ENCODE results near the gene KRT14. TPM values are rescaled to one million over a fixed set of nuclear protein-coding genes. Genes with fewer than 3 reads are reported as not detected.

Gene KRT14
- total and polyA plus RNA-seq, 10 donors: 0.06 to 0.79 (median 0.17) TPM; not detected in 6

- H3K9me3 ChIP-seq: no peaks in the 10 kb centered on the region
- intact Hi-C loops (cut with DNase I; ENCODE audit: low total_unique reads): no loop called here
- no peak for TF ChIP-seq POLR2AphosphoS5 (IDR thresholded peaks at IDR 0.05)
- TF ChIP-seq, protein P1, sequence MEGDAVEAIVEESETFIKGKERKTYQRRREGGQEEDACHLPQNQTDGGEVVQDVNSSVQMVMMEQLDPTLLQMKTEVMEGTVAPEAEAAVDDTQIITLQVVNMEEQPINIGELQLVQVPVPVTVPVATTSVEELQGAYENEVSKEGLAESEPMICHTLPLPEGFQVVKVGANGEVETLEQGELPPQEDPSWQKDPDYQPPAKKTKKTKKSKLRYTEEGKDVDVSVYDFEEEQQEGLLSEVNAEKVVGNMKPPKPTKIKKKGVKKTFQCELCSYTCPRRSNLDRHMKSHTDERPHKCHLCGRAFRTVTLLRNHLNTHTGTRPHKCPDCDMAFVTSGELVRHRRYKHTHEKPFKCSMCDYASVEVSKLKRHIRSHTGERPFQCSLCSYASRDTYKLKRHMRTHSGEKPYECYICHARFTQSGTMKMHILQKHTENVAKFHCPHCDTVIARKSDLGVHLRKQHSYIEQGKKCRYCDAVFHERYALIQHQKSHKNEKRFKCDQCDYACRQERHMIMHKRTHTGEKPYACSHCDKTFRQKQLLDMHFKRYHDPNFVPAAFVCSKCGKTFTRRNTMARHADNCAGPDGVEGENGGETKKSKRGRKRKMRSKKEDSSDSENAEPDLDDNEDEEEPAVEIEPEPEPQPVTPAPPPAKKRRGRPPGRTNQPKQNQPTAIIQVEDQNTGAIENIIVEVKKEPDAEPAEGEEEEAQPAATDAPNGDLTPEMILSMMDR (IDR thresholded peaks at IDR 0.05 in 8 of 11, conservative IDR thresholded peaks at IDR 0.05 in 3 of 11): no peak
- TF ChIP-seq POLR2A (IDR thresholded peaks at IDR 0.05): no peak
- no peak overlapping the region for H3K27ac ChIP-seq
- no peaks in the 10 kb centered on the region for H3K4me1 ChIP-seq
- 52 to 82% (median 74%) methylated on average over 5 of the region's 5 CpGs for WGBS, 5 donors
- no peaks in the 10 kb centered on the region for H3K36me3 ChIP-seq
- H3K27me3 ChIP-seq (replicated peaks in 1 of 7): peaks cover 0 to 32% (median 0%) of the 10 kb centered on the region in 7 donors
- peak; percentile 22 for DNase-seq
- H3K4me3 ChIP-seq: no peak overlapping the region
Observed at GRCh38 chr17:41538565-41538991, 48.1 kb downstream of the KRT14 start.

GRCh38 chr17:41537990-41538389 is 48.7 kb downstream of the KRT14 start:
- no peaks in the 10 kb centered on the region for H3K4me1 ChIP-seq
- H3K27me3 ChIP-seq (replicated peaks in 1 of 7): peaks cover 0 to 36% (median 0%) of the 10 kb centered on the region in 7 donors
- H3K27ac ChIP-seq: no peak overlapping the region
- TF ChIP-seq POLR2AphosphoS5 (IDR thresholded peaks at IDR 0.05): no peak
- TF ChIP-seq POLR2A (IDR thresholded peaks at IDR 0.05): no peak
- TF ChIP-seq, protein P1 (IDR thresholded peaks at IDR 0.05 in 8 of 11, conservative IDR thresholded peaks at IDR 0.05 in 3 of 11): no peak
- intact Hi-C loops (cut with DNase I; ENCODE audit: low total_unique reads): no loop called here
- 75 to 89% (median 83%) methylated on average over 9 of the region's 9 CpGs for WGBS, 5 donors
- peak; percentile 37 for DNase-seq
- H3K36me3 ChIP-seq: no peaks in the 10 kb centered on the region
- H3K9me3 ChIP-seq: no peaks in the 10 kb centered on the region
- H3K4me3 ChIP-seq: no peak overlapping the region

DNA sequence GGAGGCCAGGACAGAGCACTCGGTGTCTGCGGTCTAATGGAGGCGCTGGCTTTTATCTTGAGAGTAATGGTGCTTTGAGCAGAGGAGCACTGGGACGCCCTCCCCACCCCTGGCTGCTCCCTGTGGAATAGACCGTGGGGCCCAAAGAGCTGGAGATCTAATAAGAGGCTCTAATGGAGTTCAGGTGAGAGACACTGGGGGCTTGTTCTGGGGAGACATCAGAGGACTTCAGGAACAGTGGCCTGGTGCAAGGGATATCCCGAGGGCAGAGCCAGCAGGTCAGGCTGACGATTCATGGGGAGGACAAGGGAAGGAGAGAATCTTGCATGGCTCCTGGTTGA is 49.1 kb downstream of the KRT14 start:
- TF ChIP-seq, protein P1 (IDR thresholded peaks at IDR 0.05 in 8 of 11, conservative IDR thresholded peaks at IDR 0.05 in 3 of 11): no peak
- TF ChIP-seq POLR2A (IDR thresholded peaks at IDR 0.05) (no peak), POLR2AphosphoS5 (IDR thresholded peaks at IDR 0.05) (no peak)
- 82 to 88% (median 84%) methylated on average over 7 of the region's 7 CpGs for WGBS, 5 donors
- Histone ChIP-seq H3K27me3 (replicated peaks in 1 of 7) (peaks cover 0 to 40% (median 0%) of the 10 kb centered on the region in 7 donors), H3K4me1 (no peaks in the 10 kb centered on the region), H3K27ac (no peak overlapping the region), H3K9me3 (no peaks in the 10 kb centered on the region), H3K4me3 (no peak overlapping the region), H3K36me3 (no peaks in the 10 kb centered on the region)
- peak; percentile 41 for DNase-seq
- intact Hi-C loops (cut with DNase I; ENCODE audit: low total_unique reads): no loop called here

DNA sequence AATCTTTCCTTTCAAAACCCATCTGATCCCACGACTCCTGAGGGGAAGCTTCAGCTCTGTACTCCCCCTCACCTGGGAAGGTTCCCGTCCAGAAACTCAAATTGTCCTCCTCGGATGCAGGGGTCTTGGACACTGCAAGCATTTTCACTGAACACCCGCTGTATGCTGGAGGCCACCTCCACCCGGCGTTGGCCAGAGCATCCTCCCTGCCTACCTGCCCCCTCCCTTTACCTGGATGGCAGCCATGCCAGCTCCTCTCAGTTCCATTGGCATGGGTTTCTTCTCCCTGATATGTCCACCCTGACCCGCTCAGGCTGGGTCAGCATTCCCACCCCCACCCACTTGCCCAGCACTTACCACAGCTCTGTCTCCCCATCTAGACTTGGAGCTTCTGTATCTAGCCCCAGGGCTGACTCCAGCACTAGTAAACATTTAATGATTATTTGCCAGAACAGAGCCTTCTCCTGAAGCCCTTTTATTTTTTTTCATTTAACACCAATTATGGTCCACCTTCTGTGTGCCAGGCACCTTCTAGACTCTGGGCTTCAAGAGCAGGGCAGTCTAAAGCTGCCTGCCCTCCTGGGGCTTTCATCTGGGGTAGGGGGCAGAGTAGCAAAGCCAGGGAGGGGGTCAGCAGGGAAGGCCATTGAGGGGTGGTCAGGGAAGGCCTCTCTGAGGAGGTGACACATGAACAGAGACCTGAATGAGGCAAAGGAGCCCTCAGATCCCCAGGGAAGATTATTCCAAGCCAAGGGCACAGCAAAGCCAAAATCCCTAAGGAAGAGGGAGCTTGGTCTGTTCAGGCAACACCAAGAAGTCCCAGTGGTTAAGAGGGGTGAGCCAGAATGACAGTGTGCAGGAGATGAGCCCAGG is 49.7 kb downstream of the KRT14 start:
- H3K4me1 ChIP-seq: no peaks in the 10 kb centered on the region
- TF ChIP-seq, protein P1 (IDR thresholded peaks at IDR 0.05 in 8 of 11, conservative IDR thresholded peaks at IDR 0.05 in 3 of 11): no peak
- TF ChIP-seq POLR2A (IDR thresholded peaks at IDR 0.05) (no peak), POLR2AphosphoS5 (IDR thresholded peaks at IDR 0.05) (no peak)
- DNase-seq: peak; percentile 41
- H3K4me3 ChIP-seq: no peak overlapping the region
- intact Hi-C loops (cut with DNase I; ENCODE audit: low total_unique reads): no loop called here
- H3K36me3 ChIP-seq: no peaks in the 10 kb centered on the region
- H3K9me3 ChIP-seq: no peaks in the 10 kb centered on the region
- no peak overlapping the region for H3K27ac ChIP-seq
- H3K27me3 ChIP-seq (replicated peaks in 1 of 7): peaks cover 0 to 46% (median 0%) of the 10 kb centered on the region in 7 donors
- 82 to 85% (median 84%) methylated on average over 7 of the region's 7 CpGs for WGBS, 5 donors

Measured in spleen (tissue), 11 donors.